ENCODE data around the gene PTPRT.

Gene PTPRT

DNA sequence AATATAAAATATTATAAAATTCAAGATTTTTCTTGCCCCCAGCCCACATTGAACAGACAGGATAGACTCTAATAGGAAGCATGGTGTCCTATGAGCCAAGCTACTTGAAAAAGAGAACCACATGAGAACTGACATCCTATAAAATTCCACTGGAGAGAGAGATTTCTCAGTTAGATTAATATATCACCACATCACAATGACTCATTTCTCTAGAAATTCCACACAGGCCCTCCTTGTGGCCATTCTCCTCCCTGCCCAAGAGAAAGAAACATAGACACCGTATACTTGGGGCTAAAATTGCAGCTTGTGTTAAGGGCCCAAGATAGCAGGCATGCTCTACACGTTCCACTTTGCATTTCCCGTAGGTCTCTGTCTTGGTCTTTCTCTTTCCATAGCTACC is 481.4 kb downstream of the PTPRT start:
- TF ChIP-seq POLR2A (IDR thresholded peaks at IDR 0.05; ENCODE audit: low read depth, low read length): no peak
- DNase-seq (ENCODE audit: insufficient read length, low spot score) (no peak), FAIRE-seq (no peak)

- no peak for DNase-seq (ENCODE audit: insufficient read length, low spot score)
- FAIRE-seq: no peak
These were observed 482.9 kb downstream of the PTPRT start for GRCh38 chr20:42706759-42707158.

GRCh38 chr20:42705550-42705949 is 484.2 kb downstream of the PTPRT start:
- TF ChIP-seq POLR2A (IDR thresholded peaks at IDR 0.05; ENCODE audit: low read depth, low read length): no peak
- DNase-seq (ENCODE audit: insufficient read length, low spot score) (no peak), FAIRE-seq (no peak)

More at GRCh38 chr20:42706759-42707158, 482.9 kb downstream of the PTPRT start:
- TF ChIP-seq POLR2A (IDR thresholded peaks at IDR 0.05; ENCODE audit: low read depth, low read length): no peak

DNA sequence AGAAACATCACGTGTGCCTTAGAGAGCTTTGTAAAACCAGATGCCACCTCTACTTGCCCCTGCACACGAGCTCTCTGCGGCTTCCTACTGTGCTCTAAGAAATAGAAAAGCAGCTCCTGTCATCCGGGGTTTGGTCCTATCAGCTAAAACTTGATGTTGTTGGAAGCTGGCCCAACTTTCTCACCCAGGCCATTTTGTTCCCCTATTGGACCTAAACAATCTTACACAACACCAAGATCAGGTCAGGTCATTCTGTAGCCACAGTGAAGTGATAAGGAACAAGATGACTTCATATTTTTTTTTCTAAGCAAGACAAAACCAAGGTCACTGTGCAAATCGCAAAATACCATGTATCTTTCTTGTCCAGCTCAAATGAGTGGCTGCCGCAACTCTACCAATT is 486.0 kb downstream of the PTPRT start:
- no peak for TF ChIP-seq POLR2A (IDR thresholded peaks at IDR 0.05; ENCODE audit: low read depth, low read length)
- DNase-seq (ENCODE audit: insufficient read length, low spot score) (no peak), FAIRE-seq (no peak)

GRCh38 chr20:42701948-42702347 is 487.8 kb downstream of the PTPRT start:
- no peak for TF ChIP-seq POLR2A (IDR thresholded peaks at IDR 0.05; ENCODE audit: low read depth, low read length)
- DNase-seq (ENCODE audit: insufficient read length, low spot score): no peak
- FAIRE-seq: no peak

DNA sequence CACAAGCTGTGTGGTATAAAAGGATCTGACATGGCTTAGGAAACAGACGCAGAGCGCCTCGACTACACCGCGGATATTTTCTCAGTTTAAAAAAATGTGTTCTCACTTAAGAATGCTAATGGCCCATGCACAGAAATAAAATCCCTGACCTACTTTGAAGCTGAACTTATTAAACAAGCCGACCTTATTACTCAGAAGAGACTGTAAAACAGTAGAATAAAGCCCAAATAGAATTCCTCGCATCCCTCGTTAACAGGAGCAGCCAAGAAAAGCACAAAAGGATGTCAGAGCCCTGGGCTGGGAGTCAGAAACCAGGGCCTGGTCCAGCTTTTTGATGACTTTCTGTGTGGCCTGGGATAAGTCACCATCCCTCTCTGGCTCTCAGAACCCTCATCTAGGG is 489.3 kb downstream of the PTPRT start:
- FAIRE-seq (no peak), DNase-seq (ENCODE audit: insufficient read length, low spot score) (no peak)
- no peak for TF ChIP-seq POLR2A (IDR thresholded peaks at IDR 0.05; ENCODE audit: low read depth, low read length)

DNA sequence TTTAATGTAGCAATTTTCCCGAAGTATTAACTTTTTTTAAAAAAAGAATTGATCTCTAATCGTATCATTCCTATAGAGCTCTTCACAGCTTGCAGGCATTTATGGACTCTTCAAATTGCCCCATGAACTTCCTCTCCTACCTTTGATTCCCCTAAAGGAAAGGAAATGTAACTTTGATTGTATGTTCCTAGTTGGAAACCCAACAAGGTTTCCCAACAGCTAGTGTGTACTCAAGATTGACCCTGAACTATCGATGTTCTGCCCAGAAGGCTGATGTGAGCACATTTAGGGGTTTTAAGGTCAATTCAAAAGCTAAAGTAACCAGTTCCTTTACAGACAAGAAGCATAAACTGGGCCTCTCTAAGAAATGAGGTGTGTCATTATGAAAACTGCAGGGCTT is 491.7 kb downstream of the PTPRT start:
- TF ChIP-seq POLR2A (IDR thresholded peaks at IDR 0.05; ENCODE audit: low read depth, low read length): no peak
- FAIRE-seq (no peak), DNase-seq (ENCODE audit: insufficient read length, low spot score) (no peak)

DNA sequence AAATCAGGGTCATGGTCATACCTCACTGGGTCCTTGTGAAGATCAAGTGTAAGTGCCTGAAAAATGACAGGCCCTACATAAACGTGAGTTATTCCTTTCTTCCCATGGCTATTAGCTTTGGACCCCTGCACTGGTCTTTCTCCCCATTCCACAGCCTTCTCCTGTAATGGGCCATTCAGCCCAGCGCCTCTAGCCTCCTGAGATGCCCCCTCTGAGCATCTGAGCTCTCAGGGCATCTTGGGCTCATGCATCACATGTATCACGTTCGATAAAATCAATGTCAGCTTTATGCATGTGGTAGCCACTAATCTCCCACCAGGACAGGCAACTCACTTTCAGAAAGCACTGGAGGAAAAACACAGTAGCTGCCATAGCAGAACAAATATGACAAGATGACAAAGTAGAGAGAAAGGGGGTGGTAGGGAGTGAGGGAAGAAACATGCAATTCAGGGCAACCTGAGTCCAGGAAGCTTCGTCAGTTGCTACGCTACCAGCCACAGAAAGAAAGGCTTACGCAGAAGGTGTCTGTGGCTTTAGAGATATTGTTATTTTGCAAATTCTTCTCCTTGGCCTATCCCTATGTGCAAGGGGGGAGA is 498.8 kb downstream of the PTPRT start:
- FAIRE-seq (no peak), DNase-seq (ENCODE audit: insufficient read length, low spot score) (no peak)
- no peak for TF ChIP-seq POLR2A (IDR thresholded peaks at IDR 0.05; ENCODE audit: low read depth, low read length)

GRCh38 chr20:42688576-42688975 is 501.1 kb downstream of the PTPRT start:
- DNase-seq (ENCODE audit: insufficient read length, low spot score) (no peak), FAIRE-seq (no peak)
- no peak for TF ChIP-seq POLR2A (IDR thresholded peaks at IDR 0.05; ENCODE audit: low read depth, low read length)

- FAIRE-seq (no peak), DNase-seq (ENCODE audit: insufficient read length, low spot score) (no peak)
- no peak for TF ChIP-seq POLR2A (IDR thresholded peaks at IDR 0.05; ENCODE audit: low read depth, low read length)
These were observed 503.6 kb downstream of the PTPRT start for GRCh38 chr20:42686057-42686456.

DNA sequence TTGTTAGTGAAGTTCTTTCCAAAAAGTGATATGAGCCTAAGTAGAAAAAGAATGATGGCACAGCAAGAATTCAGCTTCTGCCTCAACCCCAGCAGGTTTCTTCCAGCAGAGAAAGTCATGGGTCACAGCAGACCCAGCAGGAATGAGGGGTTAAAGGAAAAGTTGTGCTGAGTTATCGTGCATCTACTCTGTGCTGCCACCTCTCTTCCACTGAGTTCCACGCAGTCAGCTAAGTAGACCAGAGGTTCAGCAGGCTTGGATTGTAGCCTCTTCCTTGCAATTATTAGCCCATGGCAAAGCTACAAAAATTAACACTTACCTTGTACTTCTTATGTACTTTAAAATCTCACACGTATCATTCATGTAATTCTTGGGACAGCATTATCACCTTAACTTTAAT is 510.8 kb downstream of the PTPRT start:
- DNase-seq (ENCODE audit: insufficient read length, low spot score) (no peak), FAIRE-seq (no peak)
- no peak for TF ChIP-seq POLR2A (IDR thresholded peaks at IDR 0.05; ENCODE audit: low read depth, low read length)

DNA sequence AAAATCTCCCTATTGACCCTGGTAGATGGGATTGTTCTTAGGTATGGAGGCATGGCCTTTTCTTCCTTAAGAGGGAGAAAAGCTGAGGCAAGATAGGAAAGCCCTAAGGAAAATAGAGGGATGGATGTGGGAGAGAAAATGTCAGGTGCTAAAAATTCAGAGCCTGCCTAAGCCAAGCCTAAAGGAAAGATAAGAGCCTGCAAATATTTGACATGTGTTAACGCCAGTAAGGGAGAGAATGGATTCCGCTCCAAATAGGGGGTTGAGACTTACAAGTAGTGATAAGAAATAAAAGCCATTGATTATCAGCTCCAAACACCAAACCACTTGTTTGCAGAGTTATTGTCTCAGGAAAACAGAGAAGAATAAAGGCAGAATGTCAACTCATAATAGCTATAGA is 533.6 kb downstream of the PTPRT start:
- DNase-seq (ENCODE audit: insufficient read length, low spot score): no peak
- no peak for TF ChIP-seq POLR2A (IDR thresholded peaks at IDR 0.05; ENCODE audit: low read depth, low read length)
- no peak for FAIRE-seq

DNA sequence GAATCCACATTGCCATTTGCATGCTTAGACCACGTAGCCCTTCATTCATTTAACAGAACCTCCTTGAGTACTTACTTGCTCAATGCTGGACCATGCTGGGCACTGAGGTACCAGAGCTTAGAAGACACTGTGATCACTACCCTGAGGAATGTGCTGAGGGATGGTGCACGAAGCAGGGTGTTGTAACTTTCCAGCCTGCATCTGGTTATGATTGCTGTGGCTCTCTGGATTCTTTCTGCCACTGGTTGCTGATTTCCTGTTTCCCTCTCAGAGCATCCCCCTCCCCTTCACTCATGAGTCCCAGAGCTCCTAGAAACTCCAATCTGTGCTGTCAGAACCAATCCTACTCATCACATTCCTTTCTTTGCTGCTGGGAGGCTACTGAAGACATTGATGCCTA is 537.4 kb downstream of the PTPRT start:
- no peak for FAIRE-seq
- TF ChIP-seq POLR2A (IDR thresholded peaks at IDR 0.05; ENCODE audit: low read depth, low read length): no peak
- DNase-seq (ENCODE audit: insufficient read length, low spot score): no peak

DNA sequence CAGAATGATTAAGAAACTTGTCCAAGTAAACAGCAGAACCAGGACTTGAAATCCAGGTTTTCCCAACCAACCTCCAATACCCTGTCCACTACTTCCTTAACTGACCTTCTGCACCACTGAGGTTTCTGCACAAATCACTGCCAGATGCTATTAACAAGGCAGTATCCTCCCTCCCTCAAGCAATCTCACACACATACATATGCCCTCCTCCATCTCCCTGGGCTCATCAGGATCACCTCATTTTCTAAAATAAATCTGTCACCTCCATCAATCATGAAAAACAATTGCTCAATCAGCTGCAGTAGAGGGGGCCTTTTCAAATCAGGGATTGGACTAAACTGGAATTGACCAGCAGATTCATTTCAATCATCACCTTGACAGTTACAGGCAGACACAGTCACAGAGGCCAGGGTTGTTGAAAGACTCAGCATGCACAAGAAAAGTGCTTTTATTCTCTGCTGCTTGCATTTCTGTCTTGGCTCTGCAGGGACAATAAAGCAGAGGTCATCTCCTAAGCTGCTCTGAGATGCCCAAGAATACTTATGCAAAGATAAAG is 539.4 kb downstream of the PTPRT start:
- no peak for TF ChIP-seq POLR2A (IDR thresholded peaks at IDR 0.05; ENCODE audit: low read depth, low read length)
- FAIRE-seq: no peak
- DNase-seq (ENCODE audit: insufficient read length, low spot score): no peak

GRCh38 chr20:42649748-42650147 is 540.0 kb downstream of the PTPRT start:
- DNase-seq (ENCODE audit: insufficient read length, low spot score) (no peak), FAIRE-seq (no peak)
- TF ChIP-seq POLR2A (IDR thresholded peaks at IDR 0.05; ENCODE audit: low read depth, low read length): no peak

GRCh38 chr20:42646250-42646649 is 543.5 kb downstream of the PTPRT start:
- TF ChIP-seq POLR2A (IDR thresholded peaks at IDR 0.05; ENCODE audit: low read depth, low read length): no peak
- no peak for DNase-seq (ENCODE audit: insufficient read length, low spot score)
- no peak for FAIRE-seq
